DMS153 treated with DMSO at 0.1 percent for 48 hours (cell line): ENCODE data around the gene CCDC88C.
"Not testable (repeated sequence)": the region's sequence is repeated elsewhere in the genome, so short reads cannot be mapped to it uniquely, and the experiment has no call there.

Experiments
- DNase-seq: peaks from one replicate; lab custom pipeline; 2025; ENCODE audit not compliant: unreplicated experiment; lab: John Stamatoyannopoulos, UW

Gene CCDC88C

GRCh38 chr14:91272341-91273272, 145.0 kb downstream of the CCDC88C start:
- DNase-seq: no peak

DNA sequence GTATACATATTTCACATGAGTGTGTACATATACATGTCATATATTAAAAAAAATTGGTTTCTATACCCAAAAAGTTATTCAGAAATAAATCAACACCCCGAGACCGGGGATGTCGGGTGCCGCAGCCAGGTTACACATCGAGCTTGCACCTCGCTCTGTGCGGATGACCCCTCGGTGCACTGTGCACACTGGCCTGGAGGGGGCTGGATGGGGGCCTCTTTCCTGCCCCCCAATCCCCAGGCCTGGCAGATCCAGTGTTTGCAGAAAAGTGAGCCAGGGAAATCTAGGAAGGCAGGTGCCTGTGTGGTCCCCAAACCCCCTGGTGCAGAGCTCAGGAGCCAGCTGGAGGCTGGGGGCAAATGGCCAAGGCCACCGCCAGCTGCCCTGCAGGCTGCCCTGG, 146.0 kb downstream of the CCDC88C start:
- no peak for DNase-seq

- no peak for DNase-seq
These were observed 147.0 kb downstream of the CCDC88C start for GRCh38 chr14:91270619-91271018.

GRCh38 chr14:91270188-91270587, 147.4 kb downstream of the CCDC88C start:
- no peak for DNase-seq

DNA sequence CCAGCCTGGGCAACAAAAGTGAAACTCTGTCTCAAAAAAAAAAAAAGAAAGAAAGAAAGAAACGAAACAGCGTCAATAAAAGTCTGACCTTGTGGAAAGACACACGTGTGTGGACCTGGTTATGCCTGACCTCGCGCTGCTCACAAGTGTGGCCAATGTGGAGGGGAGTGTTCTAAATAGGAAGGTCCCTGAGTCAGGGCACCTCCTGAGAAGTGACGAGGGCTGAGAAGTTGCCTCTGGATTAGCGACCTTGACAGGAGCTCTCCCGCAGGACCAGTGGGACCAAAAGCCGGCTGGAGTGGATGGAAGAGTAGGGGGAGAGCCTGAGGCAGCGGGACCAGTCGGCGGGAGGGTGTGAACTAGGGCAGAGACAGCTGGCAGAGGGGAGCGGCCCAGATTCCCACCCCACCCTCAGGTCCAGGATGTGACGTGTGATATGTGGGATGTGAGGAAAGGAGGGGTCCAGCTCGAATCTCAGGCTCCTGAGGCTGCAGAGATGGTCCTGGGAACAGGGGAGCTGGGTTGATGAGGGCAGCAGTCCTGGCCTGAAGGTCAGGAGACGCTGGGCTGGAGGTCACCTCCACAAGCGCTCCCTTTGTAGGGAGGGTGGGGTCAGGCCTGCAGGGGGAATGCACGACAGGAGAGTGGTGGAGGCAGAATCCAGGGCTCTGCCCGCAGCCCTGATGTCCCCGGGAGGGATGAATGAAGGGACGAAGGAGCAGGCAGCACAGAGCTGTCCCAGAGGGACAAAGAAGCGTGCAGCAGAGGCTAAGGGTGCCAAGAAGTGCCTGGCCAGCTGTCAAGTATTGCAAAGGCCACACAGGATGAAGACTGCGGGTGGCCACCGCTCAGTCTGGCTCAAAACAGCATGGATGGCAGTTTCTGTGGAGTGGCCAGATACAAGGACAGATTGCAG, 148.3 kb downstream of the CCDC88C start:
- DNase-seq: no peak

DNA sequence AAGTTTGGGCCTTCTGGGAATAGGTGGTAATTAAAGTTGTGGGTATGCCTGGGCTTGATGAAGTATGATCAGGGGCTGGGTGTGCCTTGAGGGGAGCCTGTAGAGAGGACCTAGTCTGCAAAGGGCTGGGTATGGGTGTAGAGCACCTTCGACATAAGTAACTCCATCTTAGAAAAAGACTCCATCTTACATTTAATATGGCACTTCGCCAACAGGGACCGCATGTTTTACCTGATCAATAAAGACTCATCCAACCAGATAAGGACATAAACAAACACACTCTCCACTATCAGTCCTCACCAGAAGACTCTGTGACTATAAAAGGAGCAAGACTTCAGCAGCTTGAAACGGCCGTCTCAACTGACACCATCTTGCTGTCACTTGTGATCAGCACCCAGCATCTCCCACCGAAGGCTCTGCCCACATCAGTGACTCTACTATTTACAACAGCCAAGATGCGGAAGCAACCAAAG, 149.6 kb downstream of the CCDC88C start:
- DNase-seq: no peak

- not testable (repeated sequence) for DNase-seq
These were observed 151.3 kb downstream of the CCDC88C start for GRCh38 chr14:91266276-91266675.

DNA sequence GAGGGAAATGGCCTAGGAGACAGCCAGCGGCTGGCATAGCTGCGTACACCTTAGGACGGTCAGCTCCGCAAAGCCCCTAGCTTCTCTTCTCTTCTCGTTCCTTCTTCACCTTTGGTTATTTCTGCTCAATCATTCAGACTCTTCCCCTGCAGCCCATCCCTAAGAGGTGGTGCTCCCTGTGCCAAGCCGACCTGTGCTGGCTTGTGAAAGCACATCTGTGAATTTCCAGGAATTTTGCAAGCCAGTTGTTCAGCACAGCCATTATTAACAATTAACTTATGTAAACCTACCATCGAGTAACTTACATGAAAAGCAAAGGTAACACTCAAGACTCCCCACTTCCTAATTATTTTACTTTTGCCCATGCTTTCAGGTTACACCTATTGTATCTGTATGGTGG, 152.2 kb downstream of the CCDC88C start:
- no peak for DNase-seq

GRCh38 chr14:91264151-91265150, 153.2 kb downstream of the CCDC88C start:
- DNase-seq: no peak

DNA sequence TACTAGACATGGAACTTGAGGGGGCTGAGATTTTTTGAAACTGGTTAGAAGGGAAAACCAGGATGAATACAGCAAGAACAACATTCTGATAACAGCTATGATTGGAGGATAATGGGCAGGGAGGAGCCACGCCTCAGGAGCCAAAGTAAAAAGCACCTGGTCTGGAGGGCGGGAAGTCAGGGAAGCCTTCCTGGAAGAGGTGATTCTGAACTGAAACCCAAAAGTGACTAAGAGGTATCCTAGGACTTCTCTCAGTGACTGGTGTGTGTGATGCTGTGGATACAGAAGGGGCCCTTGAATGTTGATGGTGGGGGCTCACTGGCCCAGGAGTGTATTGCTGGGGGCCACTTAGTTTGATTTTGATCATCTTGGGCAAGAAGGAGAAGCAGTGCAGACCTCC, 154.3 kb downstream of the CCDC88C start:
- no peak for DNase-seq

DNA sequence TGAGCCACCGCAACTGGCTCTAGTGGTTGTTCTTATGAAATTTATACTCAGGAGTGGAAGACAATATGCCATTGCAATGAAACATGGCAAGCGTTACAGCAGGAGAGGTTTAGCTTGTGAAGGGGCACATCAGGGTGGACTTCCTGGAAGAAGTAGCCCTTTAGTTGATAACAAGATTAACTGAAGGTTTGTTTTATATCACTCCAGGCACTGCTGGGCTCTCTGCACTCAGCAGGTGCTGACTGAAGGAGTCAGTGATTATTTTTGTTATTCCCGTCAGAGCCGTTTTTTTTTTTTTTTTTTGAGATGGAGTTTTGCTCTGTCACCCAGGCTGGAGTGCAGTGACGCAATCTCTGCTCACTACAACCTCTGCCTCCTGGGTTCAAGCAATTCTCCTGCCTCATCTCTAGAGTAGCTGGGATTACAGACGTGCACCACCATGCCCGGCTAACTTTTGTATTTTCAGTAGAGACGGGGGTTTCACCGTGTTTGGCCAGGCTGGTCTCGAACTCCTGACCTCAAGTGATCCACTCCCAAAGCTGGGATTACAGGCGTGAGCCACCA, 155.6 kb downstream of the CCDC88C start:
- no peak for DNase-seq

- DNase-seq: no peak
These were observed 156.5 kb downstream of the CCDC88C start for GRCh38 chr14:91261115-91261514.

DNA sequence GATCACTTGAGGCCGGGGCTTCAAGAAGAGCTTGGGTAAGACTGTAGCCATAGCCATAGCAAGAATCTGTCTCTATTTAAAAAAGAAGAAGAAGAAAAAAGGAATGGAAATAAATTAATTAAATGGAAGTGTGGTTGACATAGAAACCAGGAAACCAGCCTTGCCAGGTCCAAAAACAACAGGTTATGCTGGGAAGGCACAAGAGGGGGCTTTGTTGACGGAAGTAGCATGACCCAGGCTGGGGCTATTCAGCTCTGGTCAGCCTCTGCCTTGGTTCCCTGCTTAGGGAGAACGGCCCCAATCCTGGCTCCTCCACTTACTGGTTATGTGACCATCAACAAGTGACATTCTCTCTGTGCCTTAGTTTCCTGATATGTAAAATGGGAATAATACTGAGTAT, 158.7 kb downstream of the CCDC88C start:
- DNase-seq: no peak

- no peak for DNase-seq
These were observed 159.5 kb downstream of the CCDC88C start for GRCh38 chr14:91258011-91258618.

DNA sequence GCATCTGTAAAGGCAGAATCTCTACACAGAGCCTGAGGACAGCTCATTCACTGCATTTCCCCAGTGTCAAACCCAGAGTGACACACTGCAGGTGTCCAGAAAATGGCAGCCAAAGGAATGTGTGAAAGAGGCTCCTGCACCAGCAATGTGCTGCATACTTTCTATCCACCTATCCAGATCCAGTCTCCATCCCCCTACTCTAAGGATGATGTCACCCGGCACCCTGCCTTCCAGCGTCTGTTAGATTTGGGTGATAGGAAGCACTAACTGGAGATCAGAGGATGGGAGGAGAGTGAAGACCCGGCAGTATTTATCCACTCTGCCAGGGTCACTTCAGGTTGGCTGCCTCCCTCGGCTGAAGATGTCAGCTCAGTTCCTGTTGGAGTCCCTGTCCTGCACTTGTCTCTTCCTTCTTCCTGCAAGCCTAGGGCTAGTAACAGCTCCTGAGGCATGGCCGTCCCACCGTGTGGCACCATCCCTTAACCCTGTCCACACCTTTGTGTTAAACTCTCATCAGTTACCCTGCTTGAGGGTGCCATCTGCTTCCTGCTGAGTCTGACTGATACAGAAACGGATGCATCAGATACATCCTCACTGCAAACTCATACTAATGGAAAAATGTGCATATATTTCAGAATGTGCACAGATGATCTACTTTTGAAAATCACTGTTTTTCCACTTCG, 160.2 kb downstream of the CCDC88C start:
- no peak for DNase-seq

- no peak for DNase-seq
These were observed 161.0 kb downstream of the CCDC88C start for GRCh38 chr14:91256661-91257060.

- no peak for DNase-seq
These were observed 162.5 kb downstream of the CCDC88C start for GRCh38 chr14:91255026-91255695.

DNA sequence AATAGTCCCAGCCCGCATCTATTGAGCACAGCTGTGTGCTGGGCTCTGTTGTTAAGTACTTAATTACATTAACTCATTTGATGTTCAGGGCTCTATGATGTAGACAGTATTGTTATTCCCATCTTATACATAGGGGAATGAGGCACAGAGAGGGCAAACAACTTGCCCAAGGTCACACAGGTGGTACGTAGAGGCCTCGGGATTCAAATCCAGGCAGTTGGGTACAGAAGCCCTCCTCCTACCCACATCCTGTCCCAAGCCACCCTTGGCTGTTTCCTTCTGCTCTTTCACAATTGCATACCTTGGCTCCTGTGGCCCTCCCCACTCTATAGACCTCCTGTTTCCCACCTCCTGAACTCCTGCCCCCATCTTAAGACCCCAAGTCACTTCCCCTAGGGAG, 163.2 kb downstream of the CCDC88C start:
- DNase-seq: no peak
